BJ (cell line): ENCODE measurements around the gene HOXC10. TPM values are rescaled to one million over a fixed set of nuclear protein-coding genes. Genes with fewer than 3 reads are reported as not detected.

Experiments
- CTCF ChIA-PET: fragments of 350-600 bp; formaldehyde crosslinking; extraction: SDS; loops from one replicate; lab custom pipeline; 2021; ENCODE audit warnings: antibody characterized with exemption, inconsistent platforms; lab: Yijun Ruan, JAX
- POLR2A ChIA-PET: fragments of 300-600 bp; sonication (Branson Sonifier 250); formaldehyde crosslinking; extraction: SDS; loops from one replicate; lab custom pipeline; 2021; ENCODE audit warnings: antibody characterized with exemption; lab: Charles Lee
- DNase-seq: peaks from one replicate; pipeline ENCODE4 v3.0.0-alpha.2; 2011; ENCODE audit warnings: low read depth
- H3K27me3 ChIP-seq: 2 replicates; pipeline ENCODE4 v1.6.0; 2011; ENCODE audit warnings: low read length; ENCODE audit not compliant: control insufficient read depth, insufficient read depth
- H3K36me3 ChIP-seq: 2 replicates; pipeline ENCODE4 v1.5.1; 2011; ENCODE audit warnings: low read length; ENCODE audit not compliant: control insufficient read depth, insufficient read depth
- H3K4me3 ChIP-seq: 2 replicates; pipeline ENCODE4 v1.5.1; 2011; ENCODE audit warnings: low read depth, mild to moderate bottlenecking, control low read depth, low read length
- CTCF ChIP-seq: IDR thresholded peaks from 2 replicates; pipeline ENCODE4 v1.5.1; 2011; ENCODE audit warnings: low read depth, mild to moderate bottlenecking, control low read depth, inconsistent platforms, low read length, moderate library complexity; ENCODE audit not compliant: insufficient read depth
- polyA plus RNA-seq: library from polyadenylated mRNA; depleted of rRNA; stranded (reverse); fragments of >200 nt; gene quantifications from 2 replicates; pipeline ENCODE4 v1.2.3, GENCODE V29; 2011

HOXC10 gene
- polyA plus RNA-seq, 1 experiment, result 13.9 TPM

DNA sequence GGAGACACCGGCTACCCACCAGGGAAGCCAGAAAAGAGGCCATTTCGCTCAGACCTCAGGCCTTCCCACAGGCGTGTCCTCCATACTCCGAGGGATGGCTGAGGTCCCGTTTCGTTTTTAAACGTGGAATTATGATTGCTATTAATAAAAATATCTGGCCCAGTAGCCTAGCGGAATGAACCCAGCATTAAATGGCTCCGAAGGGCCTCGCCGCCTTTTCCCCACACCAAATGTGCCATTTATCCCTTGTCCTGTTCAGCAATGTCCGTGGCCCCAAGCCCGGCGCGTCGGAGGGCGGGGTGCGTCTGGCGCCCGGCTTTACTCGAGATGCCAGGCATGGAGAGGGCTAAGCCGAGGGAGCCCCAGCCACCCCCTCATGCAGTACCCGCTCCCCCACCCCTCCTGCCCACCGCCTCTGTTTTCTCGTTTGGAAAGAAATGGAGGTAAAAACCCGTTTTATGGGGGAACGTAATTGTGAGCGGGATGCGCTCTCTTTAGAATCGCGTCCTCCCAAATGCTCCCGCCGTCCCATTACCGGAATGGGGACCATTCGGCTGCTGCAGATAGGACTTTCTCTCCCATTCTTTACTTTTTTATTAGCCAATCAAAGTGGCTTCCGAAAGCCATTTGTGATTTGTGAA lies 29.6 kb downstream of the HOXC10 start:
- CTCF ChIA-PET, result interaction anchor here (0.9 to 16.8 kb wide), 5 partner anchors 10 to 193 kb away, joined by 3 to 200 read pairs (median 6); partner anchors contain the start of gene HOXC5
- DNase-seq, result no peak
- POLR2A ChIA-PET, result no interaction called here
- Histone ChIP-seq H3K36me3 (no peaks in the 10 kb centered on the region), H3K4me3 (no peak overlapping the region), H3K27me3 (peaks cover 23% of the 10 kb centered on the region)
- no peak for TF ChIP-seq CTCF

DNA sequence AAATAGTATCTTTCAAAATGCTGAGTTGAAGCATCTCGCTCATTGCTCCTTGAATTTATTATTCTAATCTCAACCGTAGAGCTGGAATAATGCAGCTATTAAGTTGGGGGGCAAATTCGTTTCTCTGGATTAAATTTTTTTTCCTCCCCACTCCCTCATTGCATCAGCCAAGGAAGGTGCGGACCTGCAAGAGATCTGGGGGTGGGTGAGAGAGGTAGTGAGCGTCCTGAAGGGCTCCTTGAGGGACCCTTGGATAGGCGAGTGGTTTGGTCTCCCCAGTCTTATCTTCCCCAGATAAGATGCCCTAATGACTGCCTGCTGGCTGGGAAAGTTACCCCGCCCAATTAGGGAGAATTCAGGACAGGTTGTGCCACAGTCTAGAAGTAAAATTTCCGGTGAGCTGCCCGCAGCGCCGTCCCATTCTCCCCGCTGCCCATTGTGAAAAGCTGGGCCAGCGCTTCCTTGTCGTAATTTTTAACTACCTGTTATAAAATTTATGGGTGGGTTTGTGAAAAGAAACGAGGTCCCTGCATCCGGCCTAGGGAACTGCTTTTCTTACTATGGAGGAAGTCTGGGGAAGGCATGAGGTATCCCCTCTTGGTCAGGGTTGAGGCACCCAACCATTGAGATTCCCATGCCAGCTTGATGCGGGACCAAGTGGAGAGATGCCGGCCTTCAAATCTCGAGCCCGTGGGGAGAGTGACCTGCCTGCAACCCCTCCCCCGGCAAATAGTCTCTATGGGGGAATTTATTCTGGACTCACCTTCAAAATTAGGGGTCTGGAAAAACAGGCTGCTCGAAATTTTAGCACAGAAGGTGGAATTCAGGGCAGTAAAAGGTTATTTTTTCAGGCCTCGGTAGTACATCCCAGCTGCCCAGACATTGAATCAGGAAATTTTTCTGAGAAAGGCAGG lies 30.3 kb downstream of the HOXC10 start:
- DNase-seq, result no peak
- CTCF ChIA-PET, result interaction anchor here (0.9 to 2.9 kb wide), 4 partner anchors 11 to 186 kb away, joined by 3 to 18 read pairs (median 7); no protein-coding TSS in a partner anchor
- H3K36me3 ChIP-seq, result no peaks in the 10 kb centered on the region
- H3K4me3 ChIP-seq, result no peak overlapping the region
- POLR2A ChIA-PET, result no interaction called here
- H3K27me3 ChIP-seq, result peaks cover 17% of the 10 kb centered on the region
- TF ChIP-seq CTCF, result no peak

GRCh38 chr12:54016051-54016450 lies 31.1 kb downstream of the HOXC10 start:
- no peak for TF ChIP-seq CTCF
- CTCF ChIA-PET, result interaction anchor here (1.5 to 2.9 kb wide), 7 partner anchors 10 to 199 kb away, joined by 4 to 22 read pairs (median 12); partner anchors contain the start of genes HOXC8 and HOXC9
- Histone ChIP-seq H3K27me3 (peaks cover 13% of the 10 kb centered on the region), H3K36me3 (no peaks in the 10 kb centered on the region), H3K4me3 (peak overlapping the region; percentile 35)
- POLR2A ChIA-PET, result no interaction called here
- DNase-seq, result no peak

GRCh38 chr12:54016478-54016964 lies 31.6 kb downstream of the HOXC10 start:
- ChIA-PET CTCF (interaction anchor here (1.3 to 2.9 kb wide), 8 partner anchors 10 to 199 kb away, joined by 4 to 22 read pairs (median 12); partner anchors contain the start of genes HOXC11, HOXC8 and HOXC9), POLR2A (interaction anchor here (0.8 kb wide), 1 partner anchor 10 kb away, joined by 4 read pairs; no protein-coding TSS in a partner anchor)
- no peaks in the 10 kb centered on the region for H3K36me3 ChIP-seq
- peaks cover 11% of the 10 kb centered on the region for H3K27me3 ChIP-seq
- DNase-seq, result peak; percentile 52
- H3K4me3 ChIP-seq, result peak overlapping the region; percentile 72
- TF ChIP-seq CTCF, result no peak
